ENCODE measurements around the gene MUC12. TPM values are rescaled to one million over a fixed set of nuclear protein-coding genes. Genes with fewer than 3 reads are reported as not detected.
A peak's percentile ranks its signal among the peaks of the same experiment; 100 is the strongest.
"Not testable (repeated sequence)": the region's sequence is repeated elsewhere in the genome, so short reads cannot be mapped to it uniquely, and the experiment has no call there.

MUC12 gene
- total RNA-seq, 1 donor from 2014 or later: not detected

DNA sequence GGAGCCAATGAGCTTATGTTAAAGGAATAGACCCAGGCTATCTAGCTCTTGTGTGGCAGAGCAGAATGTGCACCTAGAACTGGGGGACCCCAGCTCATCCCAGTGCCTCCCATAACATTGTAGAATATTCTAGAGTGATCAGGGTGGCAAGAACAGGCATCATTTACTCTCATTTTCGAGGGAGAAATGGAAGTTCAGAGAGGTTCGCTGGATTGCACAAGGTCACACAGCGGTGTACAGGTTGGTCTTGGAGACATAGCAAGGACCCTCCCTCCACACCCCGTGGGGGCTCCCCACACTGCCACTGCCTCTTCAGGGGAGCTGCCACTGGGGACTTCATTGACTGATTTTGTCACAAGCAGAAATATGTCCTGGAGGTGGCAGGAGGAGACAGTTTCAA is 8.9 kb downstream of the MUC12 start:
- ATAC-seq: no peak
- no peak for DNase-seq
- intact Hi-C loops (cut with micrococcal nuclease): no loop called here

DNA sequence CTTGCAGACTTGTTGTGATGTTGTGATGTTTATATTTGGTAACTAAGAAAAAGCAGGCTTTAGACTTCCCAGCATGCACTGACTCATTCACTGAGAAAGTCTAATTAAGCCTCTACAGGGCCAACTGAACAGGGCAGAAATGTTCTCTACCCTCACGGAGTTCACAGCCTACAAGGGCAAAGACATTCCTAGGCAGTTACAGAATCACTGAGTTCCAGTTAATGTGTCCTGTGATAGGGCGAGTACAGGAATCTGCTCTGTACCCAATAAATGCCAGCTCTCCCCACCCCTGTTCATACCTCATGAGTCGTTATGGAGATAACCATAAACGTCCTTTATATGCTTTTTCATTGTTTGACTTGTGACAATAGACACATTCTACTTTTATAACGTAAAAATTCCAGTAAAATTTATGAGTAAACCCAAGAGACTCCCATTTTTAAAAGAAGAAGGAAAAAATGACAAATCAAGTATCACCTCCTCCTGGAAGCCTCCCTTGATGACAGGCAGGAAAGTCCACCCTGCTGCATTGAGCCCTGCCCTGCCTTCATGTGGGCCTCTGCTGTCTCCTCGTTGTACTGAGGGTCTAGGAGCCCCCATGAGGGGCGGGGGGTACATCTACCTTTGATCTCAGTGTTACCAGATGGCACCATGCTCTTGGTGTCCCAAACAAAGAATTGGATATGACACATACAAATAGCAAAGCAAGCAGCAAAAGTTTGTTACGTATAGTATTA is 14.3 kb downstream of the MUC12 start:
- DNase-seq (no peak), ATAC-seq (no peak)
- intact Hi-C loops (cut with micrococcal nuclease): no loop called here

DNA sequence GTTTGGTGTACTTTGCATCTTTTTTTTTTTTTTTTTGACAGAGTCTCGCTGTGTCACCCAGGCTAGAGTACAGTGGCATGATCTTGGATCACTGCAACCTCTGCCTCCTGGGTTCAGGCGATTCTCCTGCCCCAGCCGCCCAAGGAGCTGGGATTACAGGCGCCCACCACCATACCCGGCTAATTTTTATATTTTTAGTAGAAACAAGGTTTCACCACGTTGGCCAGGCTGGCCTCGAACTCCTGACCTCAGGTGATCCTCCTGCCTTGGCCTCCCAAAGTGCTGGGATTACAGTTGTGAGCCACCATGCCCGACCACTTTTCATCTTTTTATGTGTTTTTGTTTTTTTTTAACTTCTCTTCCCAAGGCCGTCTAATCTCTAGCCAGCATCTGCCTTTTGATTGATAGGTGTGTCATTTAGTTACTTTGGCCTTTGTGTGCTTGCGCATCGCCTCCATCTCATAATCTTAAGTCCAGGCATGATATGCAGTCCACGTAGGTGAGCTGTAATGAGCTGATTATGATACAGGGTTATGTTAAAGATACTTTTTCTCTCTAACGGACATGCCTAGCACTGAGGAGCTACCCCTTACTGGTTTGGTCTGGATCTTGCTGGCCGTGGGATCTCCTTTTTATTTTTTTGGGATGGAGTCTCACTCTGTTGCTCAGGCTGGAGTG is 15.0 kb downstream of the MUC12 start:
- ATAC-seq; intact Hi-C loops (cut with micrococcal nuclease); DNase-seq: not testable (repeated sequence)

DNA sequence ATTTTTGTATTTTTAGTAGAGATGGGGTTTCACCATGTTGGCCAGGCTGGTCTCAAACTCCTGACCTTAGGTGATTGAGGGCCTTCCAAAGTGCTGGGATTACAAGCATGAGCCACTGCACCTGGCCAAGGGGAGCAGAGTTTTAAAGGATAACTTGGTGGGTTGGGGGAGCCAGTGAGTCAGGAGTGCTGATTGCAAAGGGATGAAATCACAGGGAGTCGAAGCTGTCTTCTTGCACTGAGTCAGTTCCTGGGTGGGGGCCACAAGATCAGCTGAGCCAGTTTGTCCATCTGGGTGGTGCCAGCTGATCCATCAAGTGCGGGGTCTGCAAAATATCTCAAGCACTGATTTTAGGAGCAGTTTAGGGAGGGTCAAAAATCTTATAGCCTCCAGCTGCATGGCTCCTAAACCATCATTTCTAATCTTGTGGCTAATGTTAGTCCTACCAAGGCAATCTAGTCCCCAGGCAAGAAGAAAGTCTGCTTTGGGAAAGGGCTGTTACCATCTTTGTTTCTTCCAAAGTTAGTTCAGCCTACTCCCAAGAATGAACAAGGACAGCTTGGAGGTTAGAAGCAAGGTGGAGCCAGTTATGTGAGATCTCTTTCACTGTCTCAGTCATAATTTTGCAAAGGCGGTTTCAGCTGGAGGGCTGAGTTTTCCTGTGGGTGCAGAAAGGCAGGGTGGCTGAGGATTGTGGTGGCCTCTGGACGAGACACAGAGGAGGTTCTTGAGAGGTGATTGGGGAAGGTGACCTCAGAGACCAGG is 15.8 kb downstream of the MUC12 start:
- ATAC-seq; intact Hi-C loops (cut with micrococcal nuclease); DNase-seq: not testable (repeated sequence)

DNA sequence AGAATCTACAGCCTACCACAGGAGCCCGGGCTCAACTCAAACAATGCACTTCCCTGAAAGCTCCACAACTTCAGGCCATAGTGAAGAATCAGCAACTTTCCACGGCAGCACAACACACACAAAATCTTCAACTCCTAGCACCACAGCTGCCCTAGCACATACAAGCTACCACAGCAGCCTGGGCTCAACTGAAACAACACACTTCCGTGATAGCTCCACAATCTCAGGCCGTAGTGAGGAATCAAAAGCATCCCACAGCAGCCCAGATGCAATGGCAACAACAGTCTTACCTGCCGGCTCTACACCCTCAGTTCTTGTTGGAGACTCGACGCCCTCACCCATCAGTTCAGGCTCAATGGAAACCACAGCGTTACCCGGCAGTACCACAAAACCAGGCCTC is 22.3 kb downstream of the MUC12 start:
- no peak for DNase-seq
- no peak for ATAC-seq
- intact Hi-C loops (cut with micrococcal nuclease): no loop called here

DNA sequence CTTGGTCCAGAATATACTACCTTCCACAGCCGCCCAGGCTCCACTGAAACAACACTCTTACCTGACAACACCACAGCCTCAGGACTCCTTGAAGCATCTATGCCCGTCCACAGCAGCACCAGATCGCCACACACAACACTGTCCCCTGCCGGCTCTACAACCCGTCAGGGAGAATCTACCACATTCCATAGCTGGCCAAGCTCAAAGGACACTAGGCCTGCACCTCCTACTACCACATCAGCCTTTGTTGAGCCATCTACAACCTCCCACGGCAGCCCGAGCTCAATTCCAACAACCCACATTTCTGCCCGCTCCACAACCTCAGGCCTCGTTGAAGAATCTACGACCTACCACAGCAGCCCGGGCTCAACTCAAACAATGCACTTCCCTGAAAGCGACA is 22.9 kb downstream of the MUC12 start:
- ATAC-seq; DNase-seq; intact Hi-C loops (cut with micrococcal nuclease): not testable (repeated sequence)

DNA sequence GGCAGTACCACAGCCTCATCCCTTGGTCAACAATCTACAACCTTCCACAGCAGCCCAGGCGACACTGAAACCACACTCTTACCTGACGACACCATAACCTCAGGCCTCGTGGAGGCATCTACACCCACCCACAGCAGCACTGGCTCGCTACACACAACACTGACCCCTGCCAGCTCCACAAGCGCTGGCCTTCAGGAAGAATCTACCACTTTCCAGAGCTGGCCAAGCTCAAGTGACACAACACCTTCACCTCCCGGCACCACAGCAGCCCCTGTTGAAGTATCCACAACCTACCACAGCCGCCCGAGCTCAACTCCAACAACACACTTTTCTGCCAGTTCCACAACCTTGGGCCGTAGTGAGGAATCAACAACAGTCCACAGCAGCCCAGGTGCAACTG is 25.3 kb downstream of the MUC12 start:
- intact Hi-C loops (cut with micrococcal nuclease); DNase-seq; ATAC-seq: not testable (repeated sequence)

DNA sequence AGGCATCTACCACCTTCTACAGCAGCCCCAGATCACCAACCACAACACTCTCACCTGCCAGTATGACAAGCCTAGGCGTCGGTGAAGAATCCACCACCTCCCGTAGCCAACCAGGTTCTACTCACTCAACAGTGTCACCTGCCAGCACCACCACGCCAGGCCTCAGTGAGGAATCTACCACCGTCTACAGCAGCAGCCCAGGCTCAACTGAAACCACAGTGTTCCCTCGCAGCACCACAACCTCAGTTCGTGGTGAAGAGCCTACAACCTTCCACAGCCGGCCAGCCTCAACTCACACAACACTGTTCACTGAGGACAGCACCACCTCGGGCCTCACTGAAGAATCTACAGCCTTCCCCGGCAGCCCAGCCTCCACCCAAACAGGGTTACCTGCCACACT is 29.2 kb downstream of the MUC12 start:
- ATAC-seq; DNase-seq; intact Hi-C loops (cut with micrococcal nuclease): not testable (repeated sequence)

DNA sequence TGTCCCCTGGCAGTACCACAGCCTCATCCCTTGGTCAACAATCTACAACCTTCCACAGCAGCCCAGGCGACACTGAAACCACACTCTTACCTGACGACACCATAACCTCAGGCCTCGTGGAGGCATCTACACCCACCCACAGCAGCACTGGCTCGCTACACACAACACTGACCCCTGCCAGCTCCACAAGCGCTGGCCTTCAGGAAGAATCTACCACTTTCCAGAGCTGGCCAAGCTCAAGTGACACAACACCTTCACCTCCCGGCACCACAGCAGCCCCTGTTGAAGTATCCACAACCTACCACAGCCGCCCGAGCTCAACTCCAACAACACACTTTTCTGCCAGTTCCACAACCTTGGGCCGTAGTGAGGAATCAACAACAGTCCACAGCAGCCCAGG is 30.0 kb downstream of the MUC12 start:
- ATAC-seq; DNase-seq; intact Hi-C loops (cut with micrococcal nuclease): not testable (repeated sequence)

DNA sequence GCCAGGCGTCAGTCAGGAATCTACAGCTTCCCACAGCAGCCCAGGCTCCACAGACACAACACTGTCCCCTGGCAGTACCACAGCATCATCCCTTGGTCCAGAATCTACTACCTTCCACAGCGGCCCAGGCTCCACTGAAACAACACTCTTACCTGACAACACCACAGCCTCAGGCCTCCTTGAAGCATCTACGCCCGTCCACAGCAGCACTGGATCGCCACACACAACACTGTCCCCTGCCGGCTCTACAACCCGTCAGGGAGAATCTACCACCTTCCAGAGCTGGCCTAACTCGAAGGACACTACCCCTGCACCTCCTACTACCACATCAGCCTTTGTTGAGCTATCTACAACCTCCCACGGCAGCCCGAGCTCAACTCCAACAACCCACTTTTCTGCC is 30.7 kb downstream of the MUC12 start:
- intact Hi-C loops (cut with micrococcal nuclease); ATAC-seq; DNase-seq: not testable (repeated sequence)

DNA sequence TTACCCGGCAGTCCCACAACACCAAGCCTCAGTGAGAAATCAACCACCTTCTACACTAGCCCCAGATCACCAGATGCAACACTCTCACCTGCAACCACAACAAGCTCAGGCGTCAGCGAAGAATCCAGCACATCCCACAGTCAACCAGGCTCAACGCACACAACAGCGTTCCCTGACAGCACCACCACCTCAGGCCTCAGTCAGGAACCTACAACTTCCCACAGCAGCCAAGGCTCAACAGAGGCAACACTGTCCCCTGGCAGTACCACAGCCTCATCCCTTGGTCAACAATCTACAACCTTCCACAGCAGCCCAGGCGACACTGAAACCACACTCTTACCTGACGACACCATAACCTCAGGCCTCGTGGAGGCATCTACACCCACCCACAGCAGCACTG is 33.0 kb downstream of the MUC12 start:
- intact Hi-C loops (cut with micrococcal nuclease); ATAC-seq; DNase-seq: not testable (repeated sequence)

DNA sequence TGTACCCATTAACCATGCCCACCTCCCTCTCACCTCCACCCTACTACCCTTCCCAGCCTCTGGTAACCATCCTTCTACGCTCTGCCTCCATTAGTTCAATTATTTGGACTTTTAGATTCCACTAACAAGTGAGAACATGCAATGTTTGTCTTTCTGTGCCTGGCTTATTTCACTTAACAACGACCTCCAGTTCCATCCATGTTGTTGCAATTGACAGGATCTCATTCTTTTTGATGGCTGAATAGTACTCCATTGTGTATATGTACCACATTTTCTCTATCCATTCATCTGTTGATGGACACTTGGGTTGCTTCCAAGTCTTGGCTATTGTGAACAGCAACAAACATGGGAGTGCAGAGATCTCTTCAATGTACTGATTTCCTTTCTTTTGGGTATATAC is 38.0 kb downstream of the MUC12 start:
- intact Hi-C loops (cut with micrococcal nuclease); ATAC-seq; DNase-seq: not testable (repeated sequence)

DNA sequence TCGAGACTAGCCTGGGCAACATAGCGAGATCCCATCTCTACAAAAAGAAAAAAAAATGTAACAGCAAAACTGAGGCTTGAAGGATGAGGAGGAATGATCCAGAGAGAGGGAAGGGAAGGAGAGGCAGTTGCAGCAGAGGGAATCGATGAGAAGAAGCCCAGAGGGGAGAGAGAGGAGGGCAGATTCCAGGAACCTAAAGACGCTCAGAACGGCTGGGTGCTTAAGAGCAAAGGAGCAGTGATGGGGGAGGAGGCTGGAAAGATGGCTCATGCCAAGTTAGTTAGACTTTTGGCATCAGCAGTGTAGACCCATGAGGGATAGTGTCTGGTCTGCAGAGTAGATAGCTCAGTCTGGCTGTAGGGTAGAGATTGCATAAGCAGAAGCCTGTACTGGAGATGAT is 40.3 kb downstream of the MUC12 start:
- DNase-seq (no peak), ATAC-seq (no peak)
- intact Hi-C loops (cut with micrococcal nuclease): no loop called here

DNA sequence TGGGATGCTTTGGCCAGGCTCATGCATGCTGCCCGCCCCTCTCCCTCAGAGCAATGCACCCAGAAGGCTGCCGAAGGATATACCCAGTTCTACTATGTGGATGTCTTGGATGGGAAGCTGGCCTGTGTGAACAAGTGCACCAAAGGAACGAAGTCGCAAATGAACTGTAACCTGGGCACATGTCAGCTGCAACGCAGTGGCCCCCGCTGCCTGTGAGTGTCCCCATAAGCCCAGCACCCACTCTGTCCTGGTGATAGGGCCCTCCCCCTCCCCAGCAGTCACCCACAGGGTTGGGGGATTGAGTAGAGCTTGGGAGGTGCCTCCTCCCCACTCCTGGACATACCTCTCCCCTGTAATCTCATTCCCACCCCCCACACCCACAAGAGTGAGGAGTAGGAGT is 43.6 kb downstream of the MUC12 start:
- DNase-seq (no peak), ATAC-seq (no peak)
- intact Hi-C loops (cut with micrococcal nuclease): no loop called here

DNA sequence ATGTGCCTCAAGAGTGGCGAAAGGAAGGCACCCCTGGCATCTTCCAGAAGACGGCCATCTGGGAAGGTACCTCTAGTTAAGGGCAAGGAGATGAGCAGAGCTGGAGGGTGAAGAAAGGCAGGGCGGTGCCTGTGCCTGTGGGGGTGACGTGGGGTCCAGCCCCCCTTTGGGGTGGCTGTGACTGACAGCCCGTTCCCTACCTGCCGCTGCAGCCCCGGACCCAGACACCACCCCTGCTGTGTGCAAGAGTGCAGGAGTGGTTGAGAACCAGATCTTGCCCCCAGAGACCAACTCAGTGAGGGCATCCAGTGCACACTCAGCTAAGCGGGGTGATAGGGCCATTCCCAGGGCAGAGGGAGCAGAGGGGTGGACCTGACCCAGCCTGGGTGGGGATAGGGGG is 46.3 kb downstream of the MUC12 start:
- intact Hi-C loops (cut with micrococcal nuclease): no loop called here
- no peak for DNase-seq
- ATAC-seq: no peak

DNA sequence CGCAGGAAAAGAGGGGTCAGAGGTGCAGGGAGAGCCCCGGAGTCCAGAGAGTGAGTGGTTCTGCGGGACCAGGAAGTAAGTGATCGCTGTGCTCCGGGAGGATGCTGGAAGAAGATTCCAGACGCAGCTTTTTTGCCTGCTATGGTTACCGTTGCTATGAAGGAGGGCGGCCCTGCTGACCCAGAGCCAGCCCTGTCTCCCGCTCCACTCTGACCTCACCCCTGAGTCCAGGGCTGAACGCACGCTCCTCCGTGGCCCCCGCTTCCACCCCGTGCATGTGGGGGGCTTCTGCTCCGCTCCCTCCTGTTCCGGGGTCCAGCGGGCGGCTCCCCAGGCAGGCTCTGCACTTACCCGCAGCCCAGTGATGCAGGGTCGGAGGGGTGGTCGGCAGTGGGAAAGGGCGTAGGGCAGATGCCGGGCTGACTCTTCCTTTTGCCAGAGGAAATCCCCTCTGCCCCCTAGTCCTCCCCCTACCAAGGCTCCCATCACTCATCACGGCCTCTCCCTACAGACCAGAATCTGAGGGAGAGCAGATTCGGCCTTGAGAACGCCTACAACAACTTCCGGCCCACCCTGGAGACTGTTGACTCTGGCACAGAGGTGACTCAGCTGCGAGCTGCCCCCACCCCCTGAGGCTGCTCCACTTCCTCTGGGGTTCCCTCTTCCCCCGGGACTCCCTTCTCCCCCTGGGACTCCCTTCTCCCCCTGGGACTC is 47.9 kb downstream of the MUC12 start:
- intact Hi-C loops (cut with micrococcal nuclease): no loop called here
- DNase-seq: peak; percentile 74
- peak; percentile 94 for ATAC-seq

DNA sequence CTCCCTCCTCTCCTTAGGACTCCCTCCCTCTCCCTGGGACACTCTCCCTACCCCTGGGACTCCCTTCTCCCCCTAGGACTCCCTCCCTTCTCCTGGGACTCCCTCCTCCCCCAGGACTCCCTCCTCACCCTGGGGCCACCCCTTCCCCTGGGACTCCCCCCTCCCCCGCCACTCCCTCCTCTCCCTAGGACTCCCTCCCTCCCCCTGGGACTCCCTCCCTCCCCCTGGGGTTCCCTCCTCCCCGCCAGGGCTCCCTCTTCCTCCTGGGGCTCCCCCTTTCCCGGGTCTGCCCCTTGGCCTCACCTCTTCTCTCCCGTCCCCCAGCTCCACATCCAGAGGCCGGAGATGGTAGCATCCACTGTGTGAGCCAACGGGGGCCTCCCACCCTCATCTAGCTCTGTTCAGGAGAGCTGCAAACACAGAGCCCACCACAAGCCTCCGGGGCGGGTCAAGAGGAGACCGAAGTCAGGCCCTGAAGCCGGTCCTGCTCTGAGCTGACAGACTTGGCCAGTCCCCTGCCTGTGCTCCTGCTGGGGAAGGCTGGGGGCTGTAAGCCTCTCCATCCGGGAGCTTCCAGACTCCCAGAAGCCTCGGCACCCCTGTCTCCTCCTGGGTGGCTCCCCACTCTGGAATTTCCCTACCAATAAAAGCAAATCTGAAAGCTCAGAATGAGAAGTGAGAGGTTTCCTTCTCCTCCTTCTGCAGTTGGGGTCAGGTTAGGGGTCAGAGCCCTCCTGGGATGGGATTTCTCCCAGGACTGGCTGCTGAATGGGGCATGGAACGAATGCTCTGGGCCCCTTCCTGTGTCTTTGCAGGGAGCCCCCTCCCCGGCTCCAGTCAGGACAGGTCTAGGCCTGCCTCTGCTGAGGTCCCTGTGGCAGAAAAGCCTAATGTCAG is 49.2 kb downstream of the MUC12 start:
- DNase-seq (no peak), ATAC-seq (no peak)
- intact Hi-C loops (cut with micrococcal nuclease): no loop called here

DNA sequence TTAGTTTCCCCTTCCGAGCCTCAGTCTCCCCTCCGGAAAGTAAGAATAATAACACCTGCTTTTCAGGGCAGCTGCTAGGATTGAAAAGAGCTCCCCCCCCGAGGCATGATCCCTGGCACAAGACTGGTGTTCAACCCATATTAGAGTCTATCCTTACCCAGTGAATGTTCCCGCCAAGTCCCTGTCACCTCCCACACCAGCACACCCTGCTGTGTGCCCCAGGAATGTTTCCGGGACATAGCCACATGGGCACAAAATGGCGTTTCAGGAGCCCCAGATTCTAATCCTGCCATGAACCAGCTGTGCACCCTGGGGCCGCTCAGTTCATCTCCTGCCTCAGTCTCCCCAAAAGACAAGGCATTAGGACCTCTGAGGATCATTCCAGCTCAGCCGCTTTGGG is 51.1 kb downstream of the MUC12 start:
- intact Hi-C loops (cut with micrococcal nuclease): no loop called here
- ATAC-seq (no peak), DNase-seq (no peak)

Data from left ventricle myocardium superior (tissue), 1 donor.